Osteoblast (primary cell): ENCODE results near the gene SMARCD3. TPM values are rescaled to one million over a fixed set of nuclear protein-coding genes. Genes with fewer than 3 reads are reported as not detected.

Experiments used
- DNase-seq: peaks from one replicate; pipeline ENCODE4 v3.0.0; 2011; ENCODE audit warnings: low spot score, mixed read lengths; ENCODE audit not compliant: insufficient read length; ENCODE audit errors: missing footprints
- H2AFZ ChIP-seq: 2 replicates; pipeline ENCODE4 v1.6.0; 2011; ENCODE audit warnings: mild to moderate bottlenecking, low read length
- H3K27ac ChIP-seq: 2 replicates; pipeline ENCODE4 v1.5.1; 2011; ENCODE audit warnings: mild to moderate bottlenecking, low read depth, low read length, moderate library complexity
- H3K27me3 ChIP-seq: 2 replicates; pipeline ENCODE4 v1.6.0; 2012; ENCODE audit warnings: mild to moderate bottlenecking, control low read depth, inconsistent platforms, low read length, moderate library complexity; ENCODE audit not compliant: insufficient read depth
- H3K36me3 ChIP-seq: 2 replicates; pipeline ENCODE4 v1.5.1; 2011; ENCODE audit warnings: mild to moderate bottlenecking, low read length, control low read depth, moderate library complexity; ENCODE audit not compliant: insufficient read depth
- H3K4me1 ChIP-seq: 2 replicates; pipeline ENCODE4 v1.5.1; 2011; ENCODE audit warnings: mild to moderate bottlenecking, low read length, control low read depth, moderate library complexity; ENCODE audit not compliant: insufficient read depth
- H3K4me2 ChIP-seq: 2 replicates; pipeline ENCODE4 v1.6.0; 2011; ENCODE audit warnings: mild to moderate bottlenecking, low read length; ENCODE audit not compliant: insufficient read depth
- H3K4me3 ChIP-seq: fragments of 200-600 bp; sonication (generic); 3 replicates; pipeline ENCODE4 v1.5.1; 2012; ENCODE audit warnings: mild to moderate bottlenecking, low read length, inconsistent platforms; ENCODE audit not compliant: insufficient read depth
- H3K79me2 ChIP-seq: 2 replicates; pipeline ENCODE4 v1.6.0; 2012; ENCODE audit warnings: mild to moderate bottlenecking, low read length, control low read depth, inconsistent platforms; ENCODE audit not compliant: insufficient read depth
- H3K9me3 ChIP-seq: 2 replicates; pipeline ENCODE4 v1.5.1; 2011; ENCODE audit warnings: low read depth, low read length, control low read depth
- H4K20me1 ChIP-seq: 2 replicates; pipeline ENCODE4 v1.6.0; 2012; ENCODE audit warnings: mild to moderate bottlenecking, low read length, control low read depth; ENCODE audit not compliant: insufficient read depth
- total RNA-seq: library from RNA; depleted of rRNA; stranded (reverse); fragments of >200 nt; gene quantifications from 2 replicates; pipeline ENCODE4 v1.2.3, GENCODE V29; 2012
- TF ChIP-seq, protein P1 (sequence below): IDR thresholded peaks from 2 replicates; pipeline ENCODE4 v1.5.1; 2011; ENCODE audit warnings: mild to moderate bottlenecking, low read depth, low read length, moderate library complexity; ENCODE audit errors: extremely low read depth

Gene SMARCD3
- total RNA-seq, 1 donor = 40.2 TPM

DNA sequence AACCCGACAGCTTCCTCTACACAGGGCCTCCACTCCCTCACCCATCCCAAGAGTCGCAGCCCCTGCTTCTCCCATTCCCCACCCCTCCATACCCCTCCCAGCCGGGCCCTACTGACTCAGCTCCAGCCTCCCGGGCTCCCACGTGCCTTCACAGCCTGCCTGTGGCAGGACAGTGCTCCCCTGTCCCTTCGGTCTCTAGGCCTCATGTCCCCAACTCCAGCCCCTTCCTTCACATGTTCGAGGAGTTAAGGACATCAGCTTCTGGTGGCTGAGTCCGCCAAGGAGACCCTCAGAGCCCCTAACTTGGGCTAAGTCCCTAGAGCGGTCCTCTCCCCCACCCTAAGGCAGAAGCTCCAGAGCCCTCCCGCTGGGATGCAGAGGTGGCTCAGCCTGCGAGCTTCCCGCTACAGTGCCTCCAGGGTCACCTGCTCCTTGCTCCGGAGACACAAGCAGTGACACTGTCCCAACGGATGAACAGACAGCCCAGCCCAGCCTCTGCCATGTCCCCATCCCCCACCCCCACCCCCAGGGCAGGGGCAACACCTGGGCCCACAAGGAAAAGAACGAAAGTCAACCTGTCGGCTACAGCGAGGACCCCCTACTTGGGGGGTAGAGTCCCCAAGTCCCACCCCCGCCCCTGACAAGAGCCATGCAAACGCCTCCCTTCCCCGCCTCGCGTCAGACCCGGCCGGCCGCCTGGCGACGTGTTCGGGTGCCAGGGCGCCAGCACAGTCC, 716 bp downstream of the SMARCD3 start:
- H3K4me1 ChIP-seq = peaks cover 53% of the 10 kb centered on the region
- H3K27ac ChIP-seq = peak overlapping the region; percentile 66
- peaks cover 25% of the 10 kb centered on the region for H4K20me1 ChIP-seq
- peak; percentile 95 for DNase-seq
- peak overlapping the region; percentile 85 for H3K4me2 ChIP-seq
- H3K4me3 ChIP-seq = peak overlapping the region; percentile 87
- no peaks in the 10 kb centered on the region for H3K27me3 ChIP-seq
- TF ChIP-seq, protein P1, sequence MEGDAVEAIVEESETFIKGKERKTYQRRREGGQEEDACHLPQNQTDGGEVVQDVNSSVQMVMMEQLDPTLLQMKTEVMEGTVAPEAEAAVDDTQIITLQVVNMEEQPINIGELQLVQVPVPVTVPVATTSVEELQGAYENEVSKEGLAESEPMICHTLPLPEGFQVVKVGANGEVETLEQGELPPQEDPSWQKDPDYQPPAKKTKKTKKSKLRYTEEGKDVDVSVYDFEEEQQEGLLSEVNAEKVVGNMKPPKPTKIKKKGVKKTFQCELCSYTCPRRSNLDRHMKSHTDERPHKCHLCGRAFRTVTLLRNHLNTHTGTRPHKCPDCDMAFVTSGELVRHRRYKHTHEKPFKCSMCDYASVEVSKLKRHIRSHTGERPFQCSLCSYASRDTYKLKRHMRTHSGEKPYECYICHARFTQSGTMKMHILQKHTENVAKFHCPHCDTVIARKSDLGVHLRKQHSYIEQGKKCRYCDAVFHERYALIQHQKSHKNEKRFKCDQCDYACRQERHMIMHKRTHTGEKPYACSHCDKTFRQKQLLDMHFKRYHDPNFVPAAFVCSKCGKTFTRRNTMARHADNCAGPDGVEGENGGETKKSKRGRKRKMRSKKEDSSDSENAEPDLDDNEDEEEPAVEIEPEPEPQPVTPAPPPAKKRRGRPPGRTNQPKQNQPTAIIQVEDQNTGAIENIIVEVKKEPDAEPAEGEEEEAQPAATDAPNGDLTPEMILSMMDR = no peak
- peaks cover 4% of the 10 kb centered on the region for H3K36me3 ChIP-seq
- peaks cover 10% of the 10 kb centered on the region for H3K79me2 ChIP-seq
- H2AFZ ChIP-seq = peak overlapping the region; percentile 41
- no peaks in the 10 kb centered on the region for H3K9me3 ChIP-seq

DNA sequence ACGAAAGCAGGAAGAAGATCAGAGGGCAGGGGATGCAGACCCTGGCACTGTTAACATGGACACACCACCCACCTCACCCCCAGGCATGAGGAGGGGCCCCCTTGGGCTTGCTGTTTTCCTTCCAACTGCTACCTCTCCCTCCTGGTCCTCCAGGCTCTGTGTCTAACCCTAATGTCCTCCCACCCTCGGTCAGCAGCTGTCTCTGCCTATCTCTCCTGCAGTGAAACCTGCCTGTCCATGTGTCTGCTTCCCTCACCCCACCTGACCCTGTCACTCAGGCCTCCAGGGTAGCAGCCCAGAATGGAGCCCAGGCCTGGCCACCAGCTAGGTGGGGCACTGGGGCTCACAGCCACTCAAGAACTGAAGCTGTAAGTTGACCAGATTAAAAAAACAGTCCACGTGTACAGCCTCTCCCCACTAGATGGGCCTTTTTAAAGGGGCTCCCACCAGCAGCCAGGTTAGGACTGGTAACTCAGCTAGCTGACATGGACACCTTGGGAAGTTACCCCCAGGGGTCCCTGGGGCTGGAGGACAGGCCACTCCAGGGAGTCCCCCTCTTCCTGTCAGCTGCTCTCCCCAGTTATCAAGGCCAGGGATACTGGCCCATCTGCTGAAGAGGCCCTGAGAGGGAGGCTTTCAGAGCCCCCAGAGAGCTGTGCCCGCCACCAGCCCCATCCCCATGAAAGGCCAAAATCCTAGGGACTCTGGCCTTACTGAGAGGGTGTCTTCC, 1.5 kb downstream of the SMARCD3 start:
- peaks cover 31% of the 10 kb centered on the region for H4K20me1 ChIP-seq
- H3K4me1 ChIP-seq = peaks cover 46% of the 10 kb centered on the region
- H3K79me2 ChIP-seq = peaks cover 10% of the 10 kb centered on the region
- peak overlapping the region; percentile 85 for H3K4me2 ChIP-seq
- H3K27ac ChIP-seq = peak overlapping the region; percentile 61
- peak overlapping the region; percentile 87 for H3K4me3 ChIP-seq
- peaks cover 12% of the 10 kb centered on the region for H3K36me3 ChIP-seq
- TF ChIP-seq, protein P1 = no peak
- H3K9me3 ChIP-seq = no peaks in the 10 kb centered on the region
- H2AFZ ChIP-seq = no peak overlapping the region
- DNase-seq = peak; percentile 89
- no peaks in the 10 kb centered on the region for H3K27me3 ChIP-seq

DNA sequence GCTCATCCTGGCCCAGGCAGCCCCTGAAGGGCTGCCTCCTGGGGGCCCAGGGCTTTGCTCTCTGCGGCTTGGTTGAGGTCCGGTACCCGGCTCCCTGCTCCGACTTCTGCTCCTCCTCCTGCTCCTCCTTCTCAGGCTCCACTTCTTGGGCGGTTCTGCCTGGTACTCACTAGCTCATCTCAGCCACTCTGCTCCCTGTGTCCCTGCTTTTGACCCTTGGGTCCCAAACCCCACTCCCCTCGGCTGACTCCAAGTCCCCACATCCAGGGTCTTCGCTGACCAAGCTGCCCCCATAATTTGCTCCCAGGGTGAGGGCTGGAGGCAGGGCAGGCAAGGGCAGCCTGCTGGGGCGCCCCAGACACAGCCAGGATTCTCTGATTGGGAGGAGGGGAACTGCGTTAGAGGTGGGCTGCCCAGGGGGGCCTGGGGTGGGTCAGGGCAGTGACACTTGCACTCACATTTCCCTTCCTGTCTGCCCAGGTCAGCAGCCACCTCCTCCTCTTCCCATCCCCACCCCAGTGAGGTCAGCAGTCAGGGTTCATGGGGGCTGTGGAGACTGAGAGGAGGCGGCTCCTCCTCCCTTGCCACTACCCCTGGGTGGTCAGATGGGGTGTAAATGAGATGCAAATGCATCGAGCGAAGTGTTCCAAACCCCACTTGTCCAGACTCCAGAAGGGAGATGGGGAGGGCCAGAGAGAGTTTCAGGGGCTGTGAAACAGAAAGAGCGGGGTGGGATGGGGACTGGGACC, 2.2 kb downstream of the SMARCD3 start:
- Histone ChIP-seq H2AFZ (no peak overlapping the region), H3K4me1 (peaks cover 45% of the 10 kb centered on the region), H3K9me3 (no peaks in the 10 kb centered on the region), H3K4me2 (peak overlapping the region; percentile 85), H3K27ac (no peak overlapping the region), H3K79me2 (peaks cover 10% of the 10 kb centered on the region), H3K4me3 (peak overlapping the region; percentile 59), H4K20me1 (peaks cover 31% of the 10 kb centered on the region), H3K27me3 (no peaks in the 10 kb centered on the region), H3K36me3 (peaks cover 19% of the 10 kb centered on the region)
- TF ChIP-seq, protein P1 = no peak
- peak; percentile 93 for DNase-seq
